Hematopoietic multipotent progenitor cell treated with erythropoietin and hydrocortisone succinate and interleukin-3 and kit ligand, for 17 days (in vitro differentiated cells): ENCODE results near the gene PTCD2.

ENCODE experiments used
- DNase-seq: peaks from one replicate; pipeline ENCODE4 v3.0.0-alpha.2; 2015; ENCODE audit warnings: low spot score

PTCD2 gene, protein sequence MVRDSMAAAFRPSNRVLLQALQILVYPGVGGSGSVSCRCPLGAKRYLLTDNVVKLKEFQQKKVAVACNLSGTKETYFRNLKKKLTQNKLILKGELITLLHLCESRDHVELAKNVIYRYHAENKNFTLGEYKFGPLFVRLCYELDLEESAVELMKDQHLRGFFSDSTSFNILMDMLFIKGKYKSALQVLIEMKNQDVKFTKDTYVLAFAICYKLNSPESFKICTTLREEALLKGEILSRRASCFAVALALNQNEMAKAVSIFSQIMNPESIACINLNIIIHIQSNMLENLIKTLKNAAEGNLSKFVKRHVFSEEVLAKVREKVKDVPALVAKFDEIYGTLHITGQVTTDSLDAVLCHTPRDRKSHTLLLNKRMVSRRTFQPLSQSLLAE

GRCh38 chr5:72319976-72320752 is at the start of gene PTCD2, which contains the start of gene MRPS27:
PTCD2 (plus strand) TSS chr5:72320373; CDS start chr5:72320383, 10 bp downstream.
MRPS27 (minus strand) TSS chr5:72320240; CDS start chr5:72320221, 19 bp downstream.
- DNase-seq, result peak; percentile 97

GRCh38 chr5:72271702-72272101 is 48.5 kb upstream of the PTCD2 start:
- DNase-seq, result no peak

GRCh38 chr5:72272398-72272797 is 47.8 kb upstream of the PTCD2 start:
- no peak for DNase-seq

DNA sequence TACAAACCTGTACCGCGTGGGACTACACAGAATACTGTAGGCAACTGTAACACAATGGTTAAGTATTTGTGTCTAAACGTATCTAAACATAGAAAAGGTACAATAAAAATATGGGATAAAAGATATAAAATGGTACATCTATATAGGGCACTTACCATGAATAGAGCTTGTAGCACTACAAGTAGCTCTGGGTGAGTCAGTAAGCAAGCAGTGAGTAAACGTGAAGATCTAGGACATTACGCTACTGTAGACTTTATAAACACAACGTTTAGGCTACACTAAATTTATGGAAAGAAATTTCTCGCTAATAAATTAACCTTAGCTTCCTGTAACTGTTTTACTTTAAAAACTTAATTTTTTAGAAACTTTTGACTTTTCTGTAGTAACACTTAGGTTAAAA is 46.6 kb upstream of the PTCD2 start:
- peak; percentile 16 for DNase-seq

DNA sequence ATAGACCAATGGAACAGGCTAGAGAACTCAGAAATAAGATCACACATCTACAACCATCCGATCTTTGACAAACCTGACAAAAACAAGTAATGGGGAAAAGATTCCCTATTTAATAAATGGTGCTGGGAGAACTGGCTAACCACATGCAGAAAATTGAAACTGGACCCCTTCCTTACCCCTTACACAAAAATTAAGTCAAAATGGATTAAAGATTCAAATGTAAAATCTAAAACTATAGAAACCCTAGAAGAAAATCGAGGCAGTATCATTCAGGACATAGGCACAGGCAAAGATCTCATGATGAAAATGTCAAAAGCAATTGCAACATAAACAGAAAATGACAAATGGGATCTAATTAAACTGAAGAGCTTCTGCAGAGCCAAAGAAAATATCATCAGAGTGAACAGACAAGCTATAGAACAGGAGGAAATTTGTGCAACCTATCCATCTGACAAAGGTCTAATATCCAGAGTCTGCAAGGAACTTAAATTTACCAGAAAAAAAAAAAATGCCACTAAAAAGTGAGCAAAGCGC is 43.9 kb upstream of the PTCD2 start:
- DNase-seq, result no peak

DNA sequence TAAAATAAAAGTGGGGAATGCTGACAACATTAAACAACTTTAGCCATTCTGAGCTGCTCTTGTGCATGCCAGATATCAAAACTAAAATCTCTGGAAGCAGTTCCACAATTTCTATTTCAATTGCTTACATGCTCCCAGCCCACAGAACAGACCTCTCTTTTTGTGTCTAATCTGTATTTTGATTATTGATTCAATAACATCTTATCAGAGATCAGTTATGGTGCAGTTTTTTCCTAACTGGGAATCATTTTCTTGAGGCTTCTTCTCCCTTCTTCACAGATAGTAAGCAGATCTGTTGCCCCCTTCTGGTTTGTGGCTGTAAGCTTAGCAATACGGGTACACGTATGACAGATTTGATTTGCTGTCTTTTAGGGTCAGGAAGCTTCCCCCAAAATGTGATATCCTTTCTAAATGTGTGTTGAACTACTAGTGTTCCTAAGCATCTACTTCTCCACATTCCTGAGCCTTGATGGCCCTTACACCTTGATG is 39.5 kb upstream of the PTCD2 start:
- peak; percentile 42 for DNase-seq

DNA sequence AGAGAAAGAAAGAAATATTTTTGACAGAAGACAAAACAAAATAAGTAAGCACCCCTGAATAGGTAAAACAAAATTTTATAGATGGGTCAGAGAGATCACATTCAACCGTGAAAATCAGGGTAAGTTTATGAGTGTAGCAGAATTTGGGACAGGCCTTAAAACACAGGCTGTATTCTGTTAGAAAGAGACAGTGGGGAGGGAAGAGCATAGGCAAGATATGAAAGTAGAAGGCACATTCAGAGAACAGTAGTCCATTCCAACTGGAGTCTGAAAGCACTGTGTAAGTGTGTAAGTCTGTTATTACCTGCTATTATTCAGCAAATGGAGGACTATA is 38.8 kb upstream of the PTCD2 start:
- no peak for DNase-seq

DNA sequence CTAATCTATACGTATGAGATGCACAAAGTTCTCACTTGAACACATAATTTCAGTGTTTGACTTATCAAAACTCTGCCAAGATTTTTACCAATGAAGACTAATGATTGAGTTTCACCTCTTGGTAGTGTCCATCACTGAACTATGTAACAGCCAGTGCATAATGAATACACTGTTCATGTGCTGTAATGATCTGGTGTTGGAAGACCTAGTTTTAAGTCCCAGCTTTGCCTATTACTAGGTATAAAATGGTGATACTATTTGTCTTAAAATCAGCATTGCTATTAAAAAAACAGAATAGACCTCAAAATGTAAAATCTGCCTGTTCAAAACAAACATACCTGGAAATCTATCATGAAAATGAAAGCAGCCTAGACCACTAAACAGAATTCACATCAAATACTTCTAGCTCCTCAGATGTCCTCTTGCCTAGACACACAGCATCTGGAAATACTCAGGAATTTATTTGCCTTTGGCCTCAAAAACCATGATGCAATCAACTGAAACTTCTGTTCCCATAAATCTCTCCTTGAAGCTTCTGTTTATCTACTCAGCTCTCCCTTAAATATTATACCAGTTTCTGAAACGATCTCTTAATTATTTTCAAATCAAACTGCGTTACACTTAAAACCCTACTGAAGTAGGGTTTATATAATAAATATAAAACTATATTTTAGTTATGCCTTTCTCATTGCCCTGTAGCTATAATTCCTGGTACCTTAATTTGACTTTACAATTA is 38.2 kb upstream of the PTCD2 start:
- DNase-seq, result peak; percentile 46

- no peak for DNase-seq
Observed at GRCh38 chr5:72282878-72283277, 37.3 kb upstream of the PTCD2 start.

DNA sequence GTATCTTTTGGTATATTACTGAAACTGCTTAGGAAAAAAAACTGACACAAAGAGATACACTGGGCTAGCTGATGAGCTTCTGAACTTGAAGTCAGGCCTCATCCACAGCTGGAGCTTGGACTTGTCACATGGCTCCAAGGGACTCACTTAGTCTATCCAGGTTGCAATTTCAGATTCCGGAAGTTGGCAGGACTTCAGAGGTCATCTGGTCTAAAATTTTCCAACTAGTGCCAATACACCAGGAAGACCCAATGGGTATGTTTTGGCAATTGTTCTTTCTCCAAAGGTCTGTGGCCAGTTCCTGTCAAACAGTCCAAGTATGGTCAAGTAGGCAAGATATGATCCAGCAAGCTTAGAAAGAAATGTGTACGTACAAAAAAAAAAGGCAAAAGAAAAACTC is 36.8 kb upstream of the PTCD2 start:
- DNase-seq, result no peak

GRCh38 chr5:72284559-72285423 is 35.4 kb upstream of the PTCD2 start:
- no peak for DNase-seq

- no peak for DNase-seq
Observed at GRCh38 chr5:72285424-72285821, 34.8 kb upstream of the PTCD2 start.

DNA sequence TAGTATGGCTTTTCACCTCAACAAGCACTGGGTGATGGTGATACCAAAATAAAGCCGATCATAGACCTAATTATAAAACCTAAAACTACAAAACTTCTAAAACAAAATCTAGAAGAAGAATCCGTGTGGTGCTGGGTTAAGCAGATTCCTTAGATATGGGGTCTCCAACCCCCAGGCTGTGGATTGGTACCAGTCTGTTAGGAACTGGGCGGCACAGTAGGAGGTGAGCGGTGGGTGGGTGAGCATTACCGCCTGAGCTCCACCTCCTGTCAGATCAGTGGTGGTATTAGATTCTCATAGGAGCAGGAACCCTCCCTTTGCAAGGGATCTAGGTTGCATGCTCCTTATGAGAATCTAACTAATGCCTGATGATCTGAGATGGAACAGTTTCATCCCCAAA is 33.4 kb upstream of the PTCD2 start:
- no peak for DNase-seq

- DNase-seq, result no peak
Observed at GRCh38 chr5:72288924-72289323, 31.2 kb upstream of the PTCD2 start.

DNA sequence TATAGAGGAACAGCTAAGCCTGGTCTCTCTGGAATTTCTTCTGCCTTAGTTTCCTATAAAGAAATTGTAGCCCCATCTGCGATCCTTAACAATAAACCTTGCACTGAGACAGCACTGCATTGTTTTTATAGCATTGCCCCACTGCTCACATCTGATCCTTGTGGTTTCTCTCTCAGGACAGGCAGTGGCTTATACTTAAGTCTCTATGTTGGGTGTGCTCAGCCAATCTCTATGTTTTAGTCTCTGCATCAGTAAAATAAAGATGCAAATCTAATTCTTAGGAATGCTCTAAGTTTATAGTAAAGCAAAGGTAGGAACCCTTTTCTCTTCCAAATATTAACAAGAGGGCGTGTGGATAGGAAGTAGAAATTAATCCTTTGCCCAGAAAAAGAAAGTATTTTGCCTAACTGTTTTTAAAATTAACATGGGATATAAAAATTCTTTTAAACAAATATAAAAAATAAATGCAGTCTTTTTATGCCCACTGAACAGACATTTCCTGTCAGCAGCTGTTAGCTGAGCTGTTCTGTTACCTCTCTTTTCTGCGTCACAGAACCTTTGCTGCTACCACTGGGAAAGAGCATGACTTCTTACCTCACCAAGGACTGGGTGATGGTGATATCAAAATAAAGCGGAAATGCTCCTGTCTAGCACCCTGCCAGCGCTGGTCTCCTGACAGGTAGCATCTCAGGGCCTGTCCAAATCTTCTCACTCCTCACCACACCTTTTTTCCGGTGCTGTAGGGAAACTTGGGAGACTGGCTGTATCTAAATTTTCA is 29.6 kb upstream of the PTCD2 start:
- no peak for DNase-seq

- DNase-seq, result no peak
Observed at GRCh38 chr5:72291601-72292000, 28.6 kb upstream of the PTCD2 start.

- no peak for DNase-seq
Observed at GRCh38 chr5:72292411-72292810, 27.8 kb upstream of the PTCD2 start.

- DNase-seq, result no peak
Observed at GRCh38 chr5:72293495-72294055, 26.6 kb upstream of the PTCD2 start.

DNA sequence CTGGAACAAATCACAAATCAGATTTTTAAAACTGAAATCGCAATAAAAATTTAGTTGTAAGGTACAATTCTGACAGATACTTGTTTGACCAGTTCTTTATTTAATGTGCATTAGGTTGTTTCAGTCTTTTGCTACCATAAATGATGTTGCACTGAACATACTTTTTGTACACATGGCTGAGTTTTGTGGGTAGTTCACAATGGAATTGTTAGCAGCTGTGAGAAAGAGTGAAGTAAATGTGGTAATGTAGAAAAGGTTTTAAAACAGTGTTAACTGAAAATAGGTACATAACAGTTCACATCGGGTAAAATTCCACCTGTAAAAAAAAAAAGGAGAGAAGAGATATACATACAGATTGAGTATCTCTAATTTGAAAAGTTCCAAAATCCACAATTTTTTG is 25.7 kb upstream of the PTCD2 start:
- no peak for DNase-seq

DNA sequence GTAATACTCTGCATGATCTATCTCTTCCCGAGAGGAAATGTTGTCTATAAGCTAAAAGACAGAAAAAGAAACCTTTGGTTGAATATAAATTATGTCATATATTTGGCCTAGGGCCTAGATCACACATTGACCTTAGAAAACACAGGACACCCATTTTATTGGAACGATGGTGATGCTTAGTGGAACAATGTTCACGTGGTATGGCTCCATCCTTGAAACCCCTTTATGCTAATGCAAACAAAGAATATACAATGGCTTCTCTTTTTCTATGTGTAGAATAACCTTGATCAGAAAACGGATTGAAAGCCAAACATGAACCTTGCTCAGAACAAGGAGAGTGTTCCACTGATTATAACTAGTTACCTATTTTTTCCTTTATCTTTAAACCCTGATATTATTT is 24.6 kb upstream of the PTCD2 start:
- no peak for DNase-seq
